ENCODE measurements around the gene OTOP1.

DNA sequence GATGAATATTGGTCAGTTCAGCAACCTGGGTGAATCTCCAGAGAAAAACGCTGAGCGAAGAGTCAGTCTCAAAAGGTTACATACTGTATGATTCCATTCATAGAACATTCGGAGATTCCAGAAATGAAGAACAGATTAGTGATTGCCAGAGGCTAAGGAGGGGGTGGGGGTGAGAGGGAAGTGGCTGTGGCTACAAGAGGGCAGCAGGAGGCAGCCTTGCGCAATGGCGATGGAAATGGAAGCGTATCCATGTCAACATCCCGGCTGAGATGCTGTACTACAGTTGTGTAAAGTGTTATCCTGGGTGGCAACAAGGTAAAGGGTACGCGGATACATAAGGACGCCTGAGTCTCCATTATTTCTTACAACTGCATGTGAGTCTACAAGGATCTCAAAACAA lies 45.2 kb upstream of the OTOP1 start:
- TF ChIP-seq POLR2A (IDR thresholded peaks at IDR 0.05; ENCODE audit: low read depth, low read length) (no peak), POLR2AphosphoS5 (IDR thresholded peaks at IDR 0.05; ENCODE audit: low read depth, low read length) (no peak)
